GM19463 (cell line): ENCODE measurements around the gene LCTL.

Source experiments
- ATAC-seq: cut with Tn5 transposase; IDR thresholded peaks from one replicate; pipeline ENCODE4 v1.9.1; 2021; ENCODE audit warnings: mild to moderate bottlenecking, moderate library complexity; ENCODE audit not compliant: unreplicated experiment

The LCTL gene, protein sequence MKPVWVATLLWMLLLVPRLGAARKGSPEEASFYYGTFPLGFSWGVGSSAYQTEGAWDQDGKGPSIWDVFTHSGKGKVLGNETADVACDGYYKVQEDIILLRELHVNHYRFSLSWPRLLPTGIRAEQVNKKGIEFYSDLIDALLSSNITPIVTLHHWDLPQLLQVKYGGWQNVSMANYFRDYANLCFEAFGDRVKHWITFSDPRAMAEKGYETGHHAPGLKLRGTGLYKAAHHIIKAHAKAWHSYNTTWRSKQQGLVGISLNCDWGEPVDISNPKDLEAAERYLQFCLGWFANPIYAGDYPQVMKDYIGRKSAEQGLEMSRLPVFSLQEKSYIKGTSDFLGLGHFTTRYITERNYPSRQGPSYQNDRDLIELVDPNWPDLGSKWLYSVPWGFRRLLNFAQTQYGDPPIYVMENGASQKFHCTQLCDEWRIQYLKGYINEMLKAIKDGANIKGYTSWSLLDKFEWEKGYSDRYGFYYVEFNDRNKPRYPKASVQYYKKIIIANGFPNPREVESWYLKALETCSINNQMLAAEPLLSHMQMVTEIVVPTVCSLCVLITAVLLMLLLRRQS

DNA sequence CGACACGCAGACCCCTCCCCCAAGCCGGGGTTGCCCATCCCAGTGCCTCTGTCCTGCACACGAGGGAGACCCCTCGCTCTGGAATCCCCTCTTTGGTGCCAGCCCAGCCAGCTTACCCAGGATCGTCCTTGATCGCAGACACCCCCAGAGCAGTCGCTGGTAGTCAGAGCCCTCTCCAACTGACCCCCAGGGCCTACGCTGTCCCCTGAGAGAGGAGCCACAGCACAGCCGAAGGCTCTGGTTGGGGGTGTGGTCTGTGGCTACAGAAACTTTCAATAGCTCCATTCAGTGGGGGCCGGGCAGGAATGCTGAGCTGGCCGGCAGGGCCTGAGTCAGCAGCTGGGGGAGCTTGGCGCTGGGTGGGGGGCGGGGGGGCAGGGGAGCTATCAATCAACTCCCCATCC lies at the start of gene LCTL:
Gene LCTL (minus strand): TSS at position 258 of the 404 bp plus-strand sequence. CDS start 633 bp downstream, outside the sequence.
- no peak for ATAC-seq

DNA sequence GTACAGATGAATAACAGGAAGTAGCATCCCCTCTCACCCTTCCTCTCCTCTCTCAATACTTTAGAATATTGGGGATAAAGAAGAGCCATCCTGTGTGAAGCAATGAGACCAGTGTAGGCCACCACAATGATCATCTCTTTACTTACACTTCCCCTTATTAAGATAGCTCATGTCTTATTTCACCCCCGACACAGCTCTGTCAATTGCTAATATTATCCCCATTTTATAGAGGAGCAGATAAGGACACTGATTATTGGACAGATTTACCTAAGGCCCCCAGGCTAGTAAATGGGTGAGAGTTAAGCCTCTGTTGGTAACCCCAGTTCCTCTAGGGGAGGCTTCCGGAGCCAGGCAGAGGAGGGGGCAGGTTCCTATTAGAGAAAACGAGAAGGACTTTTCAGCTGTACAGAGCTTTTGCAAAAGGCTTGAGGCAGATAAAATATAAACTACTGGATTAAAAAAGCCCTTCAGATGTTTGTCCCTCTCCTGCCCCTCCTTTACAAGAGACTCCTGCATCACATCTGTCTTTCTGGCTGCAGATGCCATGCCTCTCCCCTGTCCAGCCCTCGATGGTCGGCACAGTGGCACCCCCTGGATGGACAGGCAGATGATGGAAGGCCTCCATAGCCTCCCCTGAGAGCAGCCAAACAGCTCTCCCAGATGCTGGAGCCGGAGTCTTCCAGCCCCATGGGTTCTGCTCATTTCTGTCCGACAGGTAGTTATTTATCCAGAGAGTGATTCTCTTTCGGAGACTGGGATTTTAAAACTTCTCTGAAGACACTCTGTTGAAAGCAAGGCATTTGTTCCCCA lies 49.4 kb upstream of the LCTL start:
- no peak for ATAC-seq

DNA sequence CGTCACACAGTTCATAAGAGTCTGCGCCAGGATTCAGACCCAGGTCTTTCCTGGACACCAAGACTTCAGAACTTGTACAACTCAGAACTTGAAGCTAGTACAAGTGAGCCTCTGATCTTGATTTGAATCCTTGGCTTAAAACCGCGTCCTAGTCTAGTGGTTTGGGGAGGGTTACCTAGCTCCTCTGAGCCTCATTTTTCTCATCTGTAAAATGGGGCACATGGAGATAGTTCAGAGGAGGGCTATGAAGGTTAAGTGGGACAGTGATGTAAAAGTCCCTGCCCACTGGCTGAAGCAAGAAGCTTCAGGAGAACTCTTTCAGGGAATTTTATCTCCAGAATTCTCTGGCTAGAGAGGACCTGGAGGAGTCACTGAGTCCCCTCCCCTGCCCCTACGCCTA lies 48.7 kb upstream of the LCTL start:
- no peak for ATAC-seq

DNA sequence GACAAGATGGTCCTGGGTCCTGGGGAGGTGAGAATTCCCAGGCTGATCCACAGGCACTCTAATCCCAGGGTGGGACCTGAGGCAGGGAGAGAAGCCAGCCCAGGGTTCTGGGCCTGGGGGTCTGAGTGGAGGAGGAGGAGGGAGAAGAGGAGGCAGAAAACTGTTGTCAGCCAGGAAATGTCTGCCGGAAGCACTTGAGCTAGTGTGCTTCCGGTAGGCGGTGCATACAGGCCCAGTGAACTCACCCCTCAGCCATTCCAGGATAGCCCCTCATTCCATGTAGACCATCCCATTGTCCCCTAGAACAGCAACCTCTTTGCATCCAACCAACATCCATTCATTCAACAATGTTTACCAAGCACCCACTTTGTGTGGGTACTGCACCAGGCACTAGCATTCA lies 47.9 kb upstream of the LCTL start:
- ATAC-seq: no peak

DNA sequence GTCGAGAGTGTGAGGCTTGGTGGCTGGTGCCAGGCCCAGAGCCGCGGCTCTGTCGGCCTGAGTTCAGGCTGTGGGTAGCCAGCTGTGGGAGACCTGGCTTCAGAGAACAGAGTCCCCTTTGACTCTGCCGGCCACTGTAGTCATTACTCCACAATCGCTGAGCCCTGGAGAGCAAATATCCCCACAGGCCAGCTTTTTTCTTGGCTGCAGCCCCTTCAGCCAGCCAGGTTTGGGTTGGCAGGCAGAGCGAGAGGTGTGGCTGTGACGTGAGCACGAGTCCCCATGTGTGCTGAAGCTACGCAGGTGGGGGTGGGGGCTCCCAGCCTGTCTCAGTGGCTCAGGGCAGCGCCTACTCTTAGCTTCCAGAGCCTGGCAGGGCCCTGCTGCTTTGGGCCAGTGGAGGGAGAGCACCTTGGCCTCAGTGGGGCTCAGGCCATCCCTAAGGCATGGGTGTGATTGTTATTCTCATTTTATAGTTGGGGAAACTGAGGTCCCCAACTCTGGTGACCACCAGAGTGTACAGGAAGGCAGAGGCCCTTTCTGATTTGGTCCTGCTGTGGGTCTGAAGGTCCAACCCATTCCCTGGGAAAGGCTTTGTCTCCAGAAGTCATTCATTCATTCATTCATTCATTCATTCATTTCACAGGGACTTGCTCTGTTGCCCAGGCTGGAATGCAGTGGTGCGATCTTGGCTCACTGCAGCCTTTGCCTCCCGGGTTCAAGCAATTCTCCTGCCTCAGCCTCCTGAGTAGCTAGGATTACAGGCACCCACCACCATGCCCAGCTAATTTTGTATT lies 45.7 kb upstream of the LCTL start:
- no peak for ATAC-seq

DNA sequence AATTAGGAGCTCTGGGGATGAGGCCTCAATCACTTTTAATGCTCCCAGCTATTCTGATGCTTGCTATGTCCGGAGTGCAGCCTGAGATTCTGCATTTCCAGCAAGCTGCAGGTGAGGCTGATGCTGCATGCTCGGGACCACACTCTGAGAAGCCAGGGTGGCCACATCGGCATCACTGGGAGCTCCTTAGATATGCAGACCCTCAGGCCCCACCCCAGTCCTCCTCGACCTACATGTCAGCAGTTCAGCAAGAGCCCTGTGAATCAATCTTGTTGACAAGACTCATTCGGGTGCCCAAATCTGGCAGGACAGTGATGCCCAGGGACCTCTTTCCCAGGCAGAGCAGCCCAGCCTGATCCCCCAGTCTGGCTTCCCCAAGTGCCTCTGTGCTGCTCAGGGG lies 44.1 kb upstream of the LCTL start:
- no peak for ATAC-seq

DNA sequence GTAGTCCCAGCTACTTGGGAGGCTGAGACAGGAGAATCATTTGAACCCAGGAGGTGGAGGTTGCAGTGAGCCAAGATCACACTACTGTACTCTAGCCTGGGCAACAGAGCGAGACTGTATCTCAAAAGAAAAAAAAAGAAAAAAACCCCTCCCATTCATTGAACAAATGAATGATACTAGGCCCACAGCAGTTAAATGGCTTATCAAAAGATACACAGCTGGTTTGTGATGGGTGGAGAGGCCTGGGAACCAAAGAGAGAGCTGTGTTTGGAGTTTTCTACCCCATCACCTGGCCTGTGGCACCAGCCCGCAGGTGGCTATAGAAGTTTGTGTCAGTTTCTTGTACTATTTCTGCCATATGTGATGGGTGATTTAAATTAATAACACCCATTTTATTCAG lies 43.1 kb upstream of the LCTL start:
- ATAC-seq: no peak

DNA sequence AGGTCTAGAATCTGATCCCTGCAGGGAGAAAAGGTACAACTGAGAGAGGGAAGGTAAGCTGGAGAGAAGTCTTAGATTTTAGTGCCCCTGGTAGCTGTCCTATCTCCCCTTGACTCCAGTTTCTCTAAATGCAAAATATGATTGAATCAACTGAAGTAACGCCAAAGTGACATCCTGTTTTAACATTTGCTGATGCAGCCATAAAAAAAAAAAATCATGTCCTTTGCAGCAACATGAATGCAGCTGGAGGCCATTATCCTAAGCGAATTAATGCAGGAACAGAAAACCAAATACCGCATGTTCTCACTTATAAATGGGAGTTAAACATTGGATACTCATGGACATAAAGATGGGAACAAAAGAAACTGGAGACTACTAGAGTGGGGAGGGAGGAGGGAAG lies 42.4 kb upstream of the LCTL start:
- ATAC-seq: no peak

DNA sequence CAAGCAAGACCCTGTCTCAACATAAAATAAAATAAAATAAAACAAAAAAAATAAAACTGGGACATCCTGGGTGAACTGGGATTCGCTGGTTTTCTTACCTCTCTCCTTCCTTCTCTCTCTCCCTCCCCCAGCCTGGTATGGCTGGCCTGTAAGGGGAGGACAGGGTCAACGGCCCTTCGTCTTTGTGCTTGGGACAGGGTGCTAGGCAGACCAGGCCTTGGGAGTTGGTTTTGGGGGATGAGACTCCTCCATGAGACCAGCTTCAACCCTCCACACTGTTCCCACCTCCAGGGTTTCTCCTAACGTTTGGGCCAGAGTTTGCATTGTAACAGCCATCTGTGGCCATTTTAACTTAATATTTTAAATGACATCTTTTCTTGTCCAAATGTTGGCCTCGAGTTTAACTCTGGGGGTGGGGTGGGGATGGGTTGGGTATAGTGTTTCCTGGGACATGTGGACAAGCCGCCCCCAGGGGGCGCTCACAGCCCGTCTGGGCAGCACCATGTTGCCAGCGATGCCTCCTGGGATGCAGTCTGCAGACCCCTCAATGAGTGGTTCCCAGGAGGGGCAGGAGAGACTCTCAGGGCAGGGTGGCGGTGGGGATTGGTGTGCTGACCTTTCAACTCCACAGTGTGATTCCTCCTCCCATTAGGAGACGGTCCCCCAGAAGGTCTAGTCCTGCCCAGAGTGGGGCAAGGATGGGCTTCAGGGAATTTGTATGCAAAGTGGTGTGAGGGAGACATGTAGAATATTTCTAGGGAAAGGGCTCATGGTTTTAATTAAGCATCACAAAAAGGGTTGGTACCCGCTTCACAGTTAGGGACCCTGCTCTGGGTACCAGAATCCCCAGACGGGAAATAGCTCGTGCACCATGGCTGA lies 37.7 kb upstream of the LCTL start:
- no peak for ATAC-seq

DNA sequence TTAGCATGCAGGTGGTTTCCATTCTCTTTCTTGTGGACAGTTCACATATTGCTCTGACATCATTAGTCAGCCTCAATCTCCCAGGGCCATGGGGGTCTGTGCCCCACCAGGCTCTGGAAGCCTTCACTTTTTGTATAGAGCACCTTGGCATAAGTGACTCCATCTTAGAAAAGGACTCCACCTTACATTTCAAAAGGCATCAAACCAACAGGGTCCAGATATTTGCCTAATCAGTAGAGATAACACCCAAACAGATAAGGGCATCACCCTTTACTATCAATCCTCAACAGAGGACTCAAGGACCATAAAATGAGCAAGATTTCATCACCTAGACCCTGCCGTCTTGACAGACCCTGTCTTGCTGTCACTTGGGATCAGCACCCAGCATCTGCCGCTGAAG lies 35.7 kb upstream of the LCTL start:
- ATAC-seq: no peak

DNA sequence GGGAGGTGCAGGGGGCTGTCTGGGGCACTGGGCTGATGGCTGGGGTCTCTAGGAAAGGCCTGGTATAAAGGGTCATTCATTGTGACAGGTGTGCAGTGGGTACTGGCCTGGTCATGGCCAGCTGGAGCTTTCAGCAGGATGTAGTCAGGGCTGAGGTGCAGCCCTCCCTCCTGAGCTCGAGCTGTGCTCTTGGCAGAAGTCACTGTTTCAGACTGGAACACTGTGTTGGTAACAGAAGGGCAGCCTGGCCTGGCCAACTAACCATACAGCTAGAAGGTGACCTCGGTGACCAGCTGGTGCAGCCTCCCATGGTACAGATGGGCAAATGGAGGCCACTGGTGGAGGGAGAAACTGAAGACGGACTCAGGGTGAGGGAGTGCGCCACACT lies 34.4 kb upstream of the LCTL start:
- no peak for ATAC-seq

DNA sequence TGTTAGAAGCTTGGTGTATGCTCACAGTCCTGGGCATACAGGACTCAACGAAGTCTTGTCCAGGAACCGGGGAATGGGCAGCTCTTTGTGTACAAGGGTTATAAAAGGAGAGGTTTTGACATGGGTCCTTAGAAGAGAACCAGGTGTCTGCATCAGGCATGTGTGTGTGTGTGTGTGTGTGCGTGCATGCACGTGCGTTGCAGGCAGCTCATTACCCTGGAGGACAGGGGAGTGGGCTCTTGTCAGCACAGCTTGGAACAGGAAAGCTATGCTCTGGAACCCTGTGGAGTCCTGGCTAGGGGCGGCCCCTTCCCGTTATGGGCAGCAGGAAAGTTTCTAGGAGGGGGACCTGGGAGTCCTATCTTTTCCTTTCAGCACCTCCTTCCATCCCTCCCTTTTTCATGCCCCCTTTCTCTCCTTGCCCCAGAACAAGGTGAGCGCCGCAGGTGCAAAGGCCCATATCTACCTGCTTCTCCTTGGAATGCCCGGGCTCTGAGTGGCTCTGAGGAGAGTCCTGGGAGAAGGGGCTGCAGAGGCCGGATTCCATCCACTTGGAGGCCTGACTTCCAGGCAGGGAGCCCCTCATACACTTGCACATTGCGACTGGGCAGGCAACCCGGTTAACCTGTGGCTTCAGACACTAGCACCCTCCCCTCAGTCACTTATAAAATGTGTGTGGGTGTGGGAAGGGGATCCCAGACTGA lies 33.9 kb upstream of the LCTL start:
- ATAC-seq: no peak

DNA sequence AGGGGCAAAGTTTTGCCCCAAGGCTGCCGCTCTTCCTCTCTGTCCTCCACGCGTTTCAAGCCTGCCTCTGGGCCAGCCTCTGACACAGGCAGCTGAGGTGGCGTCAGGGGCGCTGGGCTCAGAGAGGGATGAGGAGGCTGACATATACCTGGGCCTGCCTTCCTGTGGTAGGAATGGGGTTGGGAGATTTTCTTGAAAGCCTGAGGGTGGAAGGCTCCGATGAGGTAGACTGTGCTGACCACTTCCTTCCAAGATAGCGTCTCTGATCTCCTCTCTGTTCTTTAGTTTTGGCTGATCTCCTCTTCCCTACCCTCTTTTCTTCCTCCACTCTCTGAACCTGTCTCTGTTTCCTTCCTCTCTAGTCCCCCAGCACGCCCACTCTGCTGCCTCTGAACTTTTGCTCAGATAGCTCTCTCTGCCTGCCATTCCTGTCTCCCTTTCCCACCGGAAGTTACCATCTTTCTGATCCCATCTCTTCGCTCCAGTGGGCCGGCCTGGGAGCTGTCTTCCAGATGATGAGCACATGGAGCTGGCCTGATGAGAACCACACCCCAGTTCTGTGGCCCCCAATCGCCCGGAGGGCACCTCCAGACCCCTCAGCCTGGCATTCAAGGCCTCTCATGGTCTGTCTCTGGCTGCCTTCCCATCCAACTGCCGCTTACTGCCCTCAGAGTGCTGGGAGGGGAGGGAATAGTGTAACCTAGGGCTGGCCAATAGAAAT lies 32.5 kb upstream of the LCTL start:
- ATAC-seq: no peak

DNA sequence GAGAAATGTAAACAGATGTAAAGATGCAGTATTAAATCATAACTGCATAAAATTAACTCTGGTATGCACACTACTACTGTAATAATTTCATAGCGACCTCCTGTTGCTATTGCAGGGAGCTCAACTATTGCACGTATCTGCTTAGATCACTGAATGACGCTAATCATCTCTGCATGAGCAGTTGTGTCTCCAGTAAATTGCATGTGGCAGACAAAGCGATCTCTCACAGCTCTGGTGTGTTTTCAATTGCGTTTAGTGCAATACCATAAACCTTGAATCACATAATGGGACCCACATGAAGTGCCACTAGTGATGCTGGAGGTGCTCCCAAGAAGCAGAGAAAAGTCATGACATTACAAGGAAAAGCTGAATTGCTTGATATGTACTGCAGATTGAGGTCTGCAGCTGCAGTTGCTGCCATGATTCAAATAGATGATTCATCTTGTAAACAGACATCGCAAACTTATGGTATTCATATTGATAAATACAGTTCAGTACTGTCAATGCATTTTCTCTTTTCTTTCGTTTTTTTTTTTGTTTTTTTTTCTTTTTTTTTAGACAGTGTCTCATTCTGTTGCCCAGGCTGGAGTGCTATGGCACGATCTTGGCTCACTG lies 30.2 kb upstream of the LCTL start:
- ATAC-seq: no peak

DNA sequence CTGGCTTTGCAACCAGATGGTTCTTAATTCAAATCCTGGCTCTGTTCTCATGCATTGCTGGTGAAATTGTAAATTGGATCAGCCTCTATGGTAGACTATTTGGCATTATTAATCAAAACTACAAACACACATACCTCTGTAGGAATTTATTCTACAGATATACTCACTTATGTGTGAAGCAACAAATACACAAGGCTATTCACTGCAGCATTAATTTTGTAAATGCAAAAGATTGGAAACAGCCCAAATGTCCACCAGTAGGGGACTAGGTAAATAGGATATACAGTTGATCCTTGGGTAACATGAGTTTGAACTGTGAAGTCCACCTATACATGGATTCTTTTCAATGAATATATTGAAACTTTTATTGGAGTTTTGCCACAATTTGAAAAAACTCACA lies 29.5 kb upstream of the LCTL start:
- ATAC-seq: no peak

DNA sequence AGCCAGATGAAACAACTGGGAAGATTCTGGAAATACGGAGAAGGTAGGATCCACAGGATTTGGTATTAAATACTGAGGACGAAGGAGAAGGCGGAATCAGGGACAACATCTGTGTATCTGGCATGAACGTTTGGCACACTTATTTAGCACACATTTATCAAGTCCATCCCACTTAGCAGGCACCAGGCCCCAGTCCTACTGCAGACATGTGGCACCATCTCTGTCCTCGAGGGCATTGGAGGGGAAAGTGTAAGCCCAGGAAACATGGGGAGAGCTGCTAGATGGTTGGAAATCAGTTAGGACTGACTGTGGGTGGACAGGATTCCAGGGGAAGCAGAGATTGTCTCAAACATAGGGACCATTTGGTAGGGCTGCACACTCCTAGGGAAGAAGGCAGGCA lies 29.0 kb upstream of the LCTL start:
- no peak for ATAC-seq

DNA sequence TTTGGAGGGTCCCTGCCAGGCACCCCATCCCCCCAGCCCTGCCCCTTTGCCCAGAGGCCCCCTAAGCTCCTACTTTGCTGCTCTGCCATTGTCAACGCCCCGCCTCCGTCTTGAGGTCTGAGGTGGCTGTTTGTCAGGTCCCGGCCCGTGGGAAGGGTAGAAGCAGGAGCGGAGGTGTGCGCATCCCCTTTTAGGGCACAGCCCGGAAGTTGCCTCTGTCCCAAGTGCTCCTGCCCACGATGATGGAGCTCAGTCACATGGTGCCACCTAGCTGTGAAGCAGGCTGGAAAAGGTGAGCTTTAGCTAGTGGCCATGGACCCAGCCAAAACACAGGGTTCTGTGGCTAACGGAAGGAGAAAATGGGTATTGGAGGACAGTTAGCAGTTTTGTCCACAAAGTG lies 28.5 kb upstream of the LCTL start:
- no peak for ATAC-seq

DNA sequence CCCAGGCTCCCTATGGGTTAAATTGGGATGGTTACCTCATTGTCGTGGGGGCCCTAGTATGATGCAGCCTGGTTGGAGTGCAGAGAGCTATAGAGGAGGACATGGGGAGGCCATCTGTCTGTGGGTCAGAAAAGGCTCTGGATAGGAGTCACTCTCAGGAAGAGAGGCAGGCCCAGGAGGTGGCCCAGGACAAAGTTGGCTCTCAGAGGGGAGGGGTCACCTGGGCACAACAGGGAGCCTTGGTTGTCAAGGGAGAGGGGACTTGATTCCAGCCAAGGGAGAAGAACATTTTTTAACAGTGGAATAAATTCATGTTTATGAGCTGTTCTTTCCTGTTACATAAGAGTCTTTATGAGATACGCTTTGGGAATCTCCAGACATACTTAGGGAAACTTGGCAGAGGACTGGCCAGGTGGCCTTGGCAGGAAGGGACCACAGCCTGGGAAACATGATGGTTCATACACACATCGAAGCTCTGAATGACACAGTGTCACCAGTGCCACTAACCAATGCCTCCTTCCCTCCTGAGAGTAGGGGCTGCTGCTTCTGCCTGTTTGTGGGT lies 27.5 kb upstream of the LCTL start:
- ATAC-seq: no peak
